GM19035 (cell line): ENCODE results near the gene CYP8B1.

Experiments used
- ATAC-seq: cut with Tn5 transposase; IDR thresholded peaks from one replicate; pipeline ENCODE4 v1.9.1; 2021; ENCODE audit not compliant: unreplicated experiment

The CYP8B1 gene

DNA sequence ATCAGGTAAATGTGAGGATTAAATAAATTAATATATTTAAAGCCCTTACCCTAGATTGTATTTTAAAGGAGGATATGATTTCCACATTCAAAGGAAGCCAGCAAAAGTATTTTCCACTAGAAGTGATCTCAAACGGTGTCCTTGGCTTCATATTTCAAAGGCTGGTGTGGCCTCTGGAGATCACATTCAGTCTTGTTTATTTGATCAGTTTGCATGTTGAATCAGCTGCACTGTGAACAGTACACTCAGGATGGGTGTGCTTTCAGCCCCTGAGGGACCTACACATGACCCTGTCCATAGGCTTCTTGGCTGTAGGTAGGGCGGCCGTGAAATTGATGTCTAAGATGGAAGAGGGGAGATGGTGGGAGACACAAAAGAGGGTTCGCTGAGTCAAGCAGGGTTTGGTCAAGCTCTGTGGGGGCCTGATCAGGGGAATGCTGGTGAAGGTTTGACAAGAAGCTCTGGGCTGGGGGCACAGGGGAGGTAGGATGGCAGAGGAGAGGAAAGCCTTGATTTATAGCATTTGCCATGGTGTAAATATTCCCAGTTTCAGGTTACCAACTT, 21.9 kb downstream of the CYP8B1 start:
- no peak for ATAC-seq

DNA sequence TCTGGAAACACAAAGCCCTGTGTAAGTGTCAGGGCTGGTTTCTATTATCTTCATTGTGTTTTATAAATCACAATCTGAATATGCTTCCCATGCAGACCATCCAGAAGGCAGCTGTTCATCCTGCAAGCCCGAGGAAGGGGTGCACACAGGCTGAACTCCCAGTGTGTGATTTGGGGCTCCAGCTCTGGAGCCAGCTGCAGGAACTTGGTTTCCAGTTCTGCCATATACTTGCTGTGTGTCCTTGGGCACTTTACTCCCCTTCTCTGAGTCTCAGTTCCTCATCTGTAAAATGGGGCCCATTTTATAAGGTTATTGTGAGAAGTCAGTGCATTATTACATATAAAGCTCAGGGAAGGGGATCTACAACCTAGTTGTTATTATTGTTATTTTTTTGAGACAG, 22.6 kb downstream of the CYP8B1 start:
- ATAC-seq, result no peak

GRCh38 chr3:42852441-42852840, 23.2 kb downstream of the CYP8B1 start:
- no peak for ATAC-seq

- no peak for ATAC-seq
Measured at GRCh38 chr3:42851228-42851834, 24.3 kb downstream of the CYP8B1 start.

DNA sequence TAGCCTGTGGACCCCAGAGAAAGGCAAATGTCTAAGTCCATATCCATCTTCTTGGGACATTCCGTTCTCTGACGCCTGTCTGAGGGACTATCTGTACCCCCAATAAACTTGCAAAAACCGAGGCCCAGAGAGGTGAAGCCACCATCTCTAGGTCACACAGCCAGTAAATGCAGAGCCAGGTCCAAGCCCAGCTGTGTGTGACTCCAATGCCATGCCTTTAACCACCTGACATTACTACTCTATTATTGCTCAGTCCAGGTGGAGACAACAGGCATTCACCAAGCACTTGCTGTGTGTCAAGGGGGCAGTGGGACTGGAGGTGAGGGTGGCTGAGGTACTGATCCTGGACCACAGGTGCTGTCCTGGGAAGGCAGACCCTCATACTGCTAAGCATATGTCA, 25.4 kb downstream of the CYP8B1 start:
- ATAC-seq, result no peak

- ATAC-seq, result no peak
Measured at GRCh38 chr3:42849017-42849416, 26.7 kb downstream of the CYP8B1 start.

DNA sequence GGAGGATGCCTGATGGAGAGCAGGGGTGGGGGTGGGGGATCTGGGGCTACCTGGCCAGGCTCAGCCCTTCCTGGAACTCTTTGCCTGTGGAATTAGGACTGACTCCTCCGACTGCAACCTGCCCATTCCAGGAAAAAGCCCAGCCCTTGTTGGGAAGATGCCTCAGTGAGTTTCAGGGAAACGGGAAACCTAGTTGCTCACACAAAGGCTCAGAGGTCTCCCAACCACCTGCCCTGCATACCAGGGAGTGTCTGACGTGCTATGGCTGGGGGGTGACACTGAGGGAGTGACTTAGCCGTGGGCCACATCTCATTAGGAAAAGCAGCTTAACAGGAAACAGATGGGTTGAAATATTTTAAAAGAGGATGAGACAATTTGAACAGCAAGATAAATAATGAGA, 27.9 kb downstream of the CYP8B1 start:
- ATAC-seq, result no peak

- peak; percentile 67 for ATAC-seq
Measured at GRCh38 chr3:42846685-42847522, 28.8 kb downstream of the CYP8B1 start.

GRCh38 chr3:42844815-42845214, 30.9 kb downstream of the CYP8B1 start:
- no peak for ATAC-seq

DNA sequence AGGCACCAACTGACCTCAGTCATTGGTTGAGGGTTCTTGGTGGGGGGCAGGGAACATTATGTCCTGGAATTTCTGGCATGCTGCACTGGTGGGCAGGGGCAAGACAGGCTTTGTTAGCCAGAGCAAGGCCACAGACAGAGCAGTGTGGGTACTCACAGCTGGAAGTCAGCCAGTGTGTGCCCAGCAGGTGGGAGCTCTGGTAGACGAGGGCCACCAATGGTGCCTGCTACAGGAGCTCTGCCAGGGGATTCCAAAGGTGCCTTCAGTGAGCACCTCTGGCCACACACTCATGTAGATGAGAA, 31.3 kb downstream of the CYP8B1 start:
- no peak for ATAC-seq

- ATAC-seq, result no peak
Measured at GRCh38 chr3:42843713-42844411, 31.8 kb downstream of the CYP8B1 start.

DNA sequence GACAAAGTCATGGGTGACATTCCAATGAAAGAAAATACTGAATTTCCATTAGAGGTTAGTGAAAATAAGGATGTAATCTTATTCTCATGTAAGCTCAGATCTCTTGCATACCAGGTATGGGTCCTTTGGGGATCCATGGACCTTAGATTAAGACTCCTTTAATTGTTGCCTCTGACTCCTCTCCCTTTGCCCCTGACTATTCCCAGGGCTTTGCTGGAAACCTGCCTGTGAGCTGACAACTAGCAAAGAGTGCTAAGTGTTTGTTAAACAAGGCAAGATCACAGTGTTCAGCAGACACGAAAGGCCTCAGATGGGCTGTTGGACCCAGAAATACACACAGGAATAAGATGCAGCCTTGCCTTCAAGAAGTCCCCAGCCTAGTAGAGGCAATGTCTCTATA, 34.3 kb downstream of the CYP8B1 start:
- ATAC-seq, result no peak

- ATAC-seq, result peak; percentile 98
Measured at GRCh38 chr3:42839616-42840015, 36.1 kb downstream of the CYP8B1 start.

- ATAC-seq, result no peak
Measured at GRCh38 chr3:42838571-42838970, 37.1 kb downstream of the CYP8B1 start.

GRCh38 chr3:42836150-42837123, 39.2 kb downstream of the CYP8B1 start:
- ATAC-seq, result no peak

- ATAC-seq, result no peak
Measured at GRCh38 chr3:42831321-42831713, 44.4 kb downstream of the CYP8B1 start.

DNA sequence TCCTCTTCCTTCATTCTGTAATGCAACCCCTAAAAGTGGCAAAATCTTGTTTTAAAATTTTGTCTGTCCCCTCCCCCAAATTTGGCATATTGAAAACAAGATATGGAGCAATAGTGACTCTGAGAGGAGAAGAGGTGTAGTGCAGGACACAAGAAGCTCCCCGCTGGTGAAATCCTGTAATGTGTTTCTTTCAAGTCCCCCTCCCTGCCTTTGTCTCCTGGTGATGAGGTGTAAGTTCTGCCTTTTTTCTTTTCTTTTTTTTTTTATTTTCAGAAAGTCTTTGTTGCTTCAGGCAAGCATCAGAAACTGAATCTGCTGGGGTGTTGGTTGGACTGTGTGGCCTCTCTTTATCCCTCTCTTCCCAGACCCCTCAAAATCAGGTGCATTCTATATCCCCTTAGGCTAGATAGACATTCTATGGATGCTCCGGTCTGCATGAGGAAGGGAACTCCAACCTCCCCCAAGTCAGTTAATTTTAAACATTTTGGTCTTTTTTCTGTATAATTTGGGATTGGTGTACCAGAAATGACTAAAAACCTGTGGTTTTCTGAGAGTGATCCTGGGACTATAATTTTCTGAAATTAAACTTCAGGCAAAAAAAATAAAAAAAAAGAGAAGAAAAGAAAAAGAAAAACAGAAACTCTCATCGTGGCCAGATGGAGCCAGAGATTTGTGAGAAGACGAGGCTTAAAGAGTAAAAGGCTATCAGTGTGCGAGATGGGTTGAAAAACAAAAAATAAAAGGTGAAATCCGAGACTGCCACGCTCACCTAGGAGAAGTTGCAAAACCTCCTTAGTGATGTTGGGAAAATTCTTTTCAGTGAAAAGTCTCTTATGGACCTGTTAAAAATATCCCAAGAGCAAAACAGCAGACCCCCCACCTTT, 45.0 kb downstream of the CYP8B1 start:
- no peak for ATAC-seq

DNA sequence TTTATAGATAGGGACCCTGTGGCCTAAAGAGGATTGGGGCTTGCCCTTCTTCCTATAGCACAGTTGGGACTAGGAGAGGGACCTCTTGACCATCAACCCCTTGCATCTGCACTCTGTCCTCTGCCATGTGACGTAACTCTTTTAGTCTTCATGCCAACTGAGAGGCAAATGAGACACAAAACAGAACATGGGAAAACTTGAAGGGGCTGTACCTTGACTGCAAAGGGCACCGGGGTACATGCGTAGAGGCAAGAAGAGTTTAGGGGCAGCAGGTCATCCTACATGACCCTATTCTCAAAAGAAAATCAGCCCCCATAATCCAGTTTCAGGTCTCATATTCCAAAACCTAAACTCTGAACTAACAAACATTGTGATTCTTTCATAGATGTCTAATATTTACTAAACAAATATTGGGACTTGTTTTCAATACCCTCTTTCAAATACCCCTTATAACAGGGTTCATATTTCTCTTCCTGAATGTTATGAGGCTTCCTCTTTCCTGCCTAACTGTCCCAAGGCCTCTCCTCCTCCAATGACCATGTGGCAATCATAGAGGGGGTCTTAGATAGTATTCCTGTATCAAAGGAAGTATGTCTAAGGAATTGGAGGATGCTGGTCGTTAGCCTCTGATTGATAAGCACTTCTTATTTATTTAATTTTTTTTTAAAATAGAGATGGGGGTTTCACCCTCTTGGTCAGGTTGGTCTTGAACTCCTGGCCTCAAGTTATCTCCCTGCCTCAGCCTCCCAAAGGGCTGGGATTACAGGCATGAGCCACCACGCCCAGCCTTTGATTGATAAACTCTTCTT, 45.8 kb downstream of the CYP8B1 start:
- ATAC-seq, result no peak

- no peak for ATAC-seq
Measured at GRCh38 chr3:42829083-42829627, 46.5 kb downstream of the CYP8B1 start.
